CD14-positive monocyte (primary cell): ENCODE results near the gene PHACTR3. TPM values are rescaled to one million over a fixed set of nuclear protein-coding genes. Genes with fewer than 3 reads are reported as not detected.

ENCODE experiments used
- DNase-seq, 3 donors: peaks; one replicate each; pipeline ENCODE4 v3.0.0-alpha.2; 2011 to 2022
- H2AFZ ChIP-seq: 2 replicates; pipeline ENCODE4 v1.6.0; 2012; ENCODE audit warnings: mild to moderate bottlenecking, low read depth, low read length, inconsistent platforms; ENCODE audit not compliant: insufficient read depth, poor library complexity, severe bottlenecking
- H3K27ac ChIP-seq, 2 donors: 1 replicate in 1 of 2; 2 replicates in 1 of 2; pipeline ENCODE4 v1.5.1; 2012 to 2013; ENCODE audit warnings: low read length in 2 of 2, control low read depth in 1 of 2, inconsistent platforms in 1 of 2, low read depth in 1 of 2, mild to moderate bottlenecking in 1 of 2
- H3K27me3 ChIP-seq, 2 donors: one replicate each; pipeline versions ENCODE4 v1.6.0 to v1.6.1; 2011 to 2013; ENCODE audit warnings: low read length in 2 of 2; ENCODE audit not compliant: control insufficient read depth in 2 of 2, insufficient read depth in 2 of 2
- H3K36me3 ChIP-seq, 2 donors: replicated peaks in 1 of 2; 1 replicate in 1 of 2; 2 replicates in 1 of 2; pipeline versions ENCODE4 v1.5.1 to v1.6.1; 2012 to 2013; ENCODE audit warnings: low read length in 2 of 2, control low read depth in 1 of 2, inconsistent platforms in 1 of 2, mild to moderate bottlenecking in 1 of 2; ENCODE audit not compliant: insufficient read depth in 2 of 2, control insufficient read depth in 1 of 2
- H3K4me1 ChIP-seq, 2 donors: 1 replicate in 1 of 2; 2 replicates in 1 of 2; pipeline versions ENCODE4 v1.5.1 to v1.6.1; 2012 to 2013; ENCODE audit warnings: low read length in 2 of 2, control low read depth in 1 of 2, inconsistent platforms in 1 of 2, mild to moderate bottlenecking in 1 of 2, moderate library complexity in 1 of 2; ENCODE audit not compliant: insufficient read depth in 2 of 2, control insufficient read depth in 1 of 2
- H3K4me2 ChIP-seq: replicated peaks from 2 replicates; pipeline ENCODE3; 2012; ENCODE audit warnings: low read length, moderate library complexity, mild to moderate bottlenecking; ENCODE audit not compliant: poor library complexity, severe bottlenecking; ENCODE audit errors: extremely low read depth
- H3K4me3 ChIP-seq, 3 experiments: fragments of 200-600 bp in 1 of 3; sonication (generic) in 1 of 3; replicated peaks in 1 of 3; 1 replicate in 2 of 3; 2 replicates in 1 of 3; pipeline ENCODE4 v1.5.1; 2011 to 2013; ENCODE audit warnings: low read length in 3 of 3, mild to moderate bottlenecking in 3 of 3, control low read depth in 2 of 3, low read depth in 2 of 3, inconsistent platforms in 1 of 3, moderate library complexity in 1 of 3
- H3K79me2 ChIP-seq: 2 replicates; pipeline ENCODE4 v1.6.0; 2012; ENCODE audit warnings: mild to moderate bottlenecking, control low read depth, inconsistent platforms, low read length, moderate library complexity; ENCODE audit not compliant: insufficient read depth
- H3K9ac ChIP-seq: 2 replicates; pipeline ENCODE4 v1.6.0; 2017; ENCODE audit warnings: low read length, mild to moderate bottlenecking; ENCODE audit not compliant: insufficient read depth, poor library complexity, severe bottlenecking
- H3K9me3 ChIP-seq, 2 donors: replicated peaks in 1 of 2; 1 replicate in 1 of 2; 2 replicates in 1 of 2; pipeline versions ENCODE4 v1.5.1 to v1.6.1; 2012 to 2013; ENCODE audit warnings: low read length in 2 of 2, control low read depth in 1 of 2; ENCODE audit not compliant: control insufficient read depth in 1 of 2, insufficient read depth in 1 of 2
- H4K20me1 ChIP-seq: 2 replicates; pipeline ENCODE4 v1.6.0; 2012; ENCODE audit warnings: mild to moderate bottlenecking, low read length, control low read depth, moderate library complexity; ENCODE audit not compliant: insufficient read depth
- H3K27ac Mint-ChIP-seq, 7 donors: one replicate each; pipeline ENCODE4 v1.8.0; 2020; ENCODE audit warnings: mild to moderate bottlenecking in 7 of 7, mixed read lengths in 7 of 7, moderate library complexity in 6 of 7, inconsistent platforms in 2 of 7
- H3K27me3 Mint-ChIP-seq, 3 donors: one replicate each; pipeline ENCODE4 v1.8.0; 2021 to 2022; ENCODE audit warnings: low read depth in 3 of 3, mild to moderate bottlenecking in 3 of 3, mixed read lengths in 3 of 3, moderate library complexity in 3 of 3, inconsistent platforms in 1 of 3
- H3K36me3 Mint-ChIP-seq, 2 donors: one replicate each; pipeline ENCODE4 v1.8.0; 2020; ENCODE audit warnings: mixed read lengths in 2 of 2, inconsistent platforms in 1 of 2, mild to moderate bottlenecking in 1 of 2
- H3K4me1 Mint-ChIP-seq: one replicate; pipeline ENCODE4 v1.8.0; 2020; ENCODE audit warnings: mild to moderate bottlenecking, mixed read lengths
- H3K4me3 Mint-ChIP-seq, 2 donors: one replicate each; pipeline ENCODE4 v1.8.0; 2020; ENCODE audit warnings: mild to moderate bottlenecking in 2 of 2, mixed read lengths in 2 of 2, moderate library complexity in 1 of 2
- H3K9me3 Mint-ChIP-seq, 7 donors: one replicate each; pipeline ENCODE4 v1.8.0; 2020 to 2022; ENCODE audit warnings: mixed read lengths in 7 of 7, mild to moderate bottlenecking in 6 of 7, moderate library complexity in 6 of 7, inconsistent platforms in 2 of 7
- WGBS: methylation state at CpG from one replicate; pipeline ENCODE4 v1.1.5; 2013; ENCODE audit warnings: missing lambda C conversion rate; ENCODE audit not compliant: insufficient coverage; 5-methylcytosine and 5-hydroxymethylcytosine counted together
- intact Hi-C, 2 donors: fragments of 100-400 bp; cut with micrococcal nuclease; formaldehyde crosslinking; loops; one replicate each; pipeline versions ENCODE4 v1.15.0 to v1.15.1; 2023
- polyA plus RNA-seq, 3 donors: library from polyadenylated mRNA; depleted of rRNA in 1 of 3; unstranded in 2 of 3; stranded (reverse) in 1 of 3; fragments of 300-500 nt in 2 of 3; fragments of >200 nt in 1 of 3; fragmentation: Illumina TruSeq in 2 of 3; gene quantifications; 1 replicate in 2 of 3; 2 replicates in 1 of 3; pipeline ENCODE4 v1.2.3, GENCODE V29; 2012 to 2021
- TF ChIP-seq, protein P1 (sequence below): fragments of 200-600 bp; IDR thresholded peaks from one replicate; pipeline ENCODE4 v1.8.0; 2022; ENCODE audit warnings: antibody characterized with exemption, mild to moderate bottlenecking

Gene PHACTR3
- polyA plus RNA-seq, 3 donors, result 0.11 to 0.17 TPM; not detected in 1

GRCh38 chr20:59560588-59561227 lies 43.6 kb upstream of the PHACTR3 start:
- Histone ChIP-seq H3K9ac (no peak overlapping the region), H3K79me2 (no peaks in the 10 kb centered on the region), H4K20me1 (no peaks in the 10 kb centered on the region), H3K9me3 (no peaks in the 10 kb centered on the region), H2AFZ (no peak overlapping the region), H3K4me2 (no peak overlapping the region), H3K4me1 (no peaks in the 10 kb centered on the region), H3K4me3 (no peak overlapping the region), H3K27me3 (no peaks in the 10 kb centered on the region), H3K36me3 (no peaks in the 10 kb centered on the region), H3K27ac (no peak overlapping the region)
- no peaks in the 10 kb centered on the region for H3K9me3 Mint-ChIP-seq
- no peak overlapping the region for H3K27ac Mint-ChIP-seq
- intact Hi-C loops, result no loop called here
- no peaks in the 10 kb centered on the region for H3K36me3 Mint-ChIP-seq
- WGBS, result 87% methylated on average over 3 of the region's 7 CpGs
- no peak for DNase-seq
- H3K4me1 Mint-ChIP-seq, result no peaks in the 10 kb centered on the region
- H3K4me3 Mint-ChIP-seq, result no peak overlapping the region
- peaks cover 7 to 10% (median 7%) of the 10 kb centered on the region in 3 donors for H3K27me3 Mint-ChIP-seq
- TF ChIP-seq, protein P1, sequence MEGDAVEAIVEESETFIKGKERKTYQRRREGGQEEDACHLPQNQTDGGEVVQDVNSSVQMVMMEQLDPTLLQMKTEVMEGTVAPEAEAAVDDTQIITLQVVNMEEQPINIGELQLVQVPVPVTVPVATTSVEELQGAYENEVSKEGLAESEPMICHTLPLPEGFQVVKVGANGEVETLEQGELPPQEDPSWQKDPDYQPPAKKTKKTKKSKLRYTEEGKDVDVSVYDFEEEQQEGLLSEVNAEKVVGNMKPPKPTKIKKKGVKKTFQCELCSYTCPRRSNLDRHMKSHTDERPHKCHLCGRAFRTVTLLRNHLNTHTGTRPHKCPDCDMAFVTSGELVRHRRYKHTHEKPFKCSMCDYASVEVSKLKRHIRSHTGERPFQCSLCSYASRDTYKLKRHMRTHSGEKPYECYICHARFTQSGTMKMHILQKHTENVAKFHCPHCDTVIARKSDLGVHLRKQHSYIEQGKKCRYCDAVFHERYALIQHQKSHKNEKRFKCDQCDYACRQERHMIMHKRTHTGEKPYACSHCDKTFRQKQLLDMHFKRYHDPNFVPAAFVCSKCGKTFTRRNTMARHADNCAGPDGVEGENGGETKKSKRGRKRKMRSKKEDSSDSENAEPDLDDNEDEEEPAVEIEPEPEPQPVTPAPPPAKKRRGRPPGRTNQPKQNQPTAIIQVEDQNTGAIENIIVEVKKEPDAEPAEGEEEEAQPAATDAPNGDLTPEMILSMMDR, result peak; percentile 54

- DNase-seq, result no peak
- Histone ChIP-seq H3K27me3 (no peaks in the 10 kb centered on the region), H4K20me1 (no peaks in the 10 kb centered on the region), H3K27ac (no peak overlapping the region), H3K79me2 (no peaks in the 10 kb centered on the region), H3K4me2 (no peak overlapping the region), H2AFZ (no peak overlapping the region), H3K9ac (no peak overlapping the region), H3K36me3 (no peaks in the 10 kb centered on the region), H3K4me3 (no peak overlapping the region), H3K9me3 (no peaks in the 10 kb centered on the region), H3K4me1 (no peaks in the 10 kb centered on the region)
- TF ChIP-seq, protein P1, result no peak
- Mint-ChIP-seq H3K36me3 (no peaks in the 10 kb centered on the region), H3K9me3 (no peaks in the 10 kb centered on the region), H3K4me1 (no peaks in the 10 kb centered on the region), H3K4me3 (no peak overlapping the region), H3K27ac (no peak overlapping the region), H3K27me3 (peaks cover 4 to 10% (median 7%) of the 10 kb centered on the region in 3 donors)
- 74% methylated on average over 4 of the region's 4 CpGs for WGBS
- intact Hi-C loops, result no loop called here
Measured at GRCh38 chr20:59561228-59561605, 43.1 kb upstream of the PHACTR3 start.
